NOMO-1 (cell line): ENCODE results near the gene DYNLT3.
A peak's percentile ranks its signal among the peaks of the same experiment; 100 is the strongest.

Source experiments
- DNase-seq, 2 experiments: peaks; one replicate each; lab custom pipeline; 2025; ENCODE audit not compliant: unreplicated experiment in 2 of 2; lab: John Stamatoyannopoulos, UW

The DYNLT3 gene

DNA sequence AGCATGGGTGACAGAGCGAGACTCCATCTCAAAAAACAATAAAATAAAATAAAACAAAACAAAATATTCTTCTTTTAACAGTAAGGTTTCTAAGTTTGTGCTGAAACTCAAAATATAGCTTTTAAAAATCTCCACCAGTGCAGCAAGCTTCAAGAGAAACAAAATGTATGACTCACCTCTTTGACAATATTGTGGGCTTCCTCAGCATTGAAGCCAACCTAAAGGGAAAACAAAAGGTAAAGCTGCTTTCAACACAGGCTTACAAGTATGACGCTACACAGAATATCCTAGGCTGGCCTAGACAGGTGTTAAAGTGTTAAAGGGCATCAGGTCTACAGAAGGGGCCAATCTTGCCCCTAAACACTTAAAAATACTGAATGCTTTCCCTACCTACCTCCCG is 1.2 kb downstream of the DYNLT3 start:
- DNase-seq, result no peak

DNA sequence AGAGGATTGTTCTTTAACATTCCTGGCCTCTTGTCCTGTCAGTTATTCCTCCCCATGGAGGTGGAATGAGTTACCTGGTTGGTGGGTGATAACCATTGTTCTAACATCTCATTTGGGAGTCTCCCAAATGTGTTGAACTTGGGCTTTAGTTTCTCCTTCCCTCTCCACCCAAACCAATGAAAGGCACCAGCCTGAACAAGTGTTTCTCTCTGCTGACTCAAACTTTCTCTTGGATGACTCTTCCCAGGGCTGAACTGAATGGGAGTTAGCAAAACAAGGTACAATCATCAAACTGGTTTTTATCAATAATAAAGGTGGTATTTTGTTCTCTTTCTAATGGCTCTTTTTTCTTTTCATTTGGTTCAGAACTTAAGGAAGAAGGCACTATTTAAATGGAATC is 2.7 kb downstream of the DYNLT3 start:
- no peak for DNase-seq

DNA sequence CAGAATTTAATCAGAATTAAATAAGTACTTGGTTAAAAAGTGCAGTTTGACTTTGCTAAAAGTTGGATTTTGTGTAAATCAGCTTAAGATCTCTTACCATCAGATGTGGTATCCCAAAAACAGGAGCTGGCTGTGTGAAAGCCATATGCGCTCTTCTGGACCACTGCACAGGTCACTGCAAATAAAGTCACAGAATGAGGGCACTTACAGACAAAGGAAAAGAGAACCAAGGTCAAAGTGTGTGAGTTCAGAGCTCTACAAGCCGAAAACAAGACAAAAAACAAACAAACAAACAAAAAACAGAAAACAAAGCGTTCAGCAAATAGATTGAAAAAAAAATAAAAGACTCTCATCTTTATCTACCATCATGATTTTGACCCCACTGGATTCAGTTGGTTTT is 6.4 kb downstream of the DYNLT3 start:
- no peak for DNase-seq

DNA sequence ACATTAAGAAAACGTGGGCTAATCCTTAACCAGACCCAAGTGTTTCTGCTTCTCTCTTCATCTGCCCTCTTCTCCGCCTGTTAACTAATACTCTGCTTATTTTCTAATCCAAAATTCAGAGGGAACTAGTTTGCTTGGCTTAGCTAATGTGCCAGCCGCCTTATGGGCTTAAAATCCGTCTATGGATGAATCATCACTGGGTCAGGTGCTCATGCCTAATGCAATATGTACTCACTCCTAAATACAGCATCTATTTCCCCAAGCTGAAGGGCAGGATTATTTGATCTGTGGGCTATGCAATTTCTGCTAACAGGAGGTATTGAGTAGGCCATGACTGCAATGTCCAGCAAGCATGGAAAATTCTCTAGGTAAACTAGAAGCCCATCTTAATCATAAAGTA is 12.4 kb downstream of the DYNLT3 start:
- no peak for DNase-seq

DNA sequence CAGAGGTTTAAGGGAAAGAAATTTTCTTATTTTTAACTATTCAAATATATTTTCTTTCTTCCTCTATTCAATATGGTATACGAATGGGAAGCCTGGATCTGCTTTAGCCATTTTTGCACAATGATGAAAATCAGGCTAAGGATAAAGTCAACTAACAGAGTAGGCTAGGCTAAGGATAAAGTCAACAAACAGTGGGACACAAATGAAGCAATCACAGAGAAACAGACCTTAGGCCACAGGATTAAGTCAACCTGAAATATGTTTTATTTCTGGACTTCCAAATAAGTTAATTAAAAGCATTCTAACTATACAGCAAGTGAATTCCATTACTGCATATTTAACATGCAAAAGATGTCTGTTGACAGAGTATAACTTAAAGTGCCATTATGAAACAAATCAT is 17.0 kb downstream of the DYNLT3 start:
- DNase-seq, result no peak

DNA sequence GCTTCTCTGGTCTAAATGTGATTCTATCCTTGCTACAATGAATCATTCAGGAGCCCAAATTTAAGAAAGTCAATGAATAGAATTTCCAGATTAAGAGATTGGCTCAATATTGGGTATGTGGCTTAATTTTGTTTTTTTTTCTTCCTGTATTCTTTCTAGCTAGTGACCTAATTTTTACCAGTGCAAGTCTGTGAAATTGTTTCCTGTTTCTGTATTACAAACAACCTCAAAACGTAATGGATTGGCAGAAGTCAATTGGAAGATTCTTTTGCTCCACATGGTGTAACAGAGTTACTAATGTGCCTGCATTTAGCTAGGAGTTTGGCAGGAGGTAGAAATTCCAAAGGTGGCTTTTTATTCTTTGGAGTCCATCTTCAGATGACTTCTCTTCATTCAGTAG is 17.6 kb downstream of the DYNLT3 start:
- peak in 1 of 2 experiments; percentile 37 for DNase-seq

DNA sequence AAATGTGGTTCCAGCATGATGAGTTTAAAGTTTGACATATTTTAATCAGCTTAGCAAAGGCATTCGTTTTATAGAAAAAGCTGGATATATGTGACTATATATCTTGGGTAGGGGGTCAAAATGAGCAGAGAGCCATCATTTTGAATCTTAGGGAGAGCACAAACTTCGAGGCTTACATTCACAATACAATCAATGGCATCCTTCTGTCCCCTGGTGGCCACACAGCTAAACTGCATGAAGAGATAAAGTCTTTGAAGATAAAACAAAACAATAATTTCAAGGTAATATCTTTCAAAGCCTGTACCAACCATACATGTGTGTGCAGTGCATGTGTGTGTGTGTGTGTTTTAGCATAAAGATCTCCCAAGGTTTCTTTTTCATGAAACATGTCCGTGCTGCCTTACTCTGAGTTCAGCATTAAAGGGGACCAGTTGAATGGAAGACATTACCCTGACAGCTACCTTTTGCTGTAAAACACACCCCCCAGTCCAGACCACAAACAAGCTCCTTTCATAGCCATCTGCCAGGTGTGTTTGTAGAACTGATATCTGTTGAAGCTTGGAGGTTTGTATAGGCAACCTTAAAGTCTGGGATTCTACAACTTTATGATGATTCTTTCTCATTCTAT is 22.0 kb downstream of the DYNLT3 start:
- DNase-seq, result peak; percentile 34 to 43

DNA sequence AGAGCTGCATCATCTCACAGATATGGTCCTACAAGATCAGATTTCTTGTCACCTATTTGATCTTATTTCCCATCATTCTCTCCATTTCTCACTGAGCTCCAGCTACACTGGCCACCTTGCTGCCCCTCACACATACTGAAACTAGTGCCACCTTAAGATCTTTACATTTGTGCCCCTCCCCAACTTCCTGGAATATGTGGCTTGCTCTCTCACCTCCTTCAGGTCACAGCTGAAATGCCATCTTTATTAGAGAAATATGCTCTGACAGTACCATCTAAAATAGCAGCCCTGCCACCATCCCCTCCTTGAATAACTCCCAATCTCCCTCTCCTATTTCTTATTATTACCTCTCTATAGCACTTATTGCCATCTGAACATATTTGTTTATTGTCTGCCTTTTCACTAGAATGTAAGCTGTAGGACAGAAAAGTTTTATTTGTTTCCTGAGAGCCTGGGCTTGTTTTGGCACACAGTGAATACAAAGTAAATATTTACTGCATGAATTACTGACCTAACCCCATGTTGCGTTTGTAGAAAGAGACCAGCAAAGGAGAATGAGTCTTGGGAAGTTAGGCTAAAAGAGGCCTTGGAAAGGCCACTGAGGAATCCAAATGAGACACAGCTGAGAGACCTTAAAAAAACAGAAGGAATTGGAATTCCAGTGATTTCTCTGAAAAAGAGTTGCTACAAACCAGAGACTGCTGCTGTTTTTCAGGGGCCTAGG is 22.7 kb downstream of the DYNLT3 start:
- DNase-seq, result no peak

DNA sequence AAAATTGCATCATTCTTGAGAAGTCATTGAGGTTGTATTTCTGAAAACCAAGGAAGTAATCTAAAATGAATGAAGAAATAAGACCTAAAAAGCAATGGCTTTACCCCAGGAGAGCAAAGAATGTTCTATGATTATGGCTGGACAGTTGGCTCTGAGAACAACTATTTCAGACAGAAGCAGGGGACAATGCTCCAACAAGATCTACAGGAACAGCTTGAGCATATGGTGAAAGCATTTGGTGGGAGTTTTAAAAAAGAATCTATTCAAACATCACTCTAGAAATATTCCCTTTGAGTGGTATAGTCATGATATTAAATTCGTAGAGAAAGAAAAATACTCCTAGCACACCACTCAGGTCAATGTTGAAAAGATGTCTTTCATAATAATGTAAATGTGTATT is 26.7 kb downstream of the DYNLT3 start:
- no peak for DNase-seq

DNA sequence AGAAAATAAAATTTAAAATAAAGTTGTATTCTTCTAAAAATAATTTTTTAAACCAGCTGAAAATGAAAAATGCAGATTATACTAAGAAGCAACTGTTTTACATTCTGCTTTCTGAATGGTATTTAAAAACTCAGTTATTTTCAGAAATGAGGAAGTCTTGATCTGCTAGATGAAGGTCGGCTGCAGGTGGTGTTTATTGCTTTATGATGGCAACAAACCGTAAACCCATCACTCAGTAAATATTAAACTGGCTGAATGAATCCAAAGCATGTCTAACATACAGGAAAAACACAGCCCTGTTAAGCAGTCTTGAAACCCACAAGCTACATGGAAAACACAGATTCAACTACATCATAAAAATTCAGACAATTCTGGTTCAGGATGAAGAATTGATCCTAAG is 29.3 kb downstream of the DYNLT3 start:
- peak; percentile 9 to 85 for DNase-seq

DNA sequence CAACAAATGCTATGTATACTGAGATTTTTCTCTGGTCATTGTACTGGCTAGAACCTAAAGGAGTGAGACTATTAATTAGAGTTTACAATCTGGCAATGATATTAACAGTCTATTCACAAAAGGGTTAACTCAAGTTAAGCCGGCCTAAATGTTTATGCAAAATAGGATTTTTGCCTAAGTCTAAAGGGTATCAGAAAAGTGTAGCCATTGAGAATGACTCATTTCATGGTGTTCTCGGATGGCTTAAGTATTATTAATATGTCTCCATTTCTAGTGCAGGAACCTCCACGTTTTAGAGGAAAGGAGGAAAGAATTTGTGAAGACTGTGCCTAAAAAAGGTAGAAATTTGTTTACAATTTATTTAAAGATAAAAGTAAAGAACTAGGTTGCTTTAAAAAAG is 29.8 kb downstream of the DYNLT3 start:
- DNase-seq, result no peak

DNA sequence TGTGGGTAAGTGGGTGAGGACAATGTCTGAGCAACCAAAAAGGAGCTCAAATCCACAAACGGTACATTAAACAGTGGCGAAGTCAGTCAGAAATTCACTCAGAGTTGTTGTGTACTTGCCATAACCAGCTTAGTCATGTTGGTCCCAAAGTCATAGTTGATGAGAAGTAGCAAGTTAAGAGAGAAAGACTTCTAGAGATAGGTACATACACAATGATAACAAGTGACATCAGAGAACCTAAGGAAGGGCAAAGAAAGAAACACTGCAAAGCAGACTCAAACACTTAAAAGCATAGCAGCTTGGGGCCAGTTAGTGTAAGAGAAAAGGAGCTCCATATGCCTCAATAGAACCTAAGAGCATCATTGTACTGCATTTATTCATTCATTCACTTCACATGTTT is 30.2 kb downstream of the DYNLT3 start:
- DNase-seq, result no peak

DNA sequence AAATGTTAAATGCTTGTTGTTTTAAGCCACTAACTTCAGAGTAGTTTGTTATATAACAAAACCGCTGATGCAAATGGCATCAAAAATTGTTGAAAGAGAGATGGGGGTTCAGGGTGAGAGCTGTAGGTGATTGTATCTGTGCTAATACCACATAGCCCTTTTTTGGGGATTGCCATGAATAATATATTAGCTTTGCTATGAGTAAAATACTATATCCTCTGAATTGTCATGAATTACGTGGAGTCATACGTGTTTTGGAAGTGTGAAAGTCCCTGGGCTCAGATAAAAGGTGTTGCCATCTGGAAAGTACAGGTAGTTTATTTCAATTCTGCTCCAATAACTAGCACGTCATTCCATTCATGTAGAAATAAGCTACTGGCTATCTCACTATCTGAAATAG is 30.6 kb downstream of the DYNLT3 start:
- DNase-seq, result no peak

DNA sequence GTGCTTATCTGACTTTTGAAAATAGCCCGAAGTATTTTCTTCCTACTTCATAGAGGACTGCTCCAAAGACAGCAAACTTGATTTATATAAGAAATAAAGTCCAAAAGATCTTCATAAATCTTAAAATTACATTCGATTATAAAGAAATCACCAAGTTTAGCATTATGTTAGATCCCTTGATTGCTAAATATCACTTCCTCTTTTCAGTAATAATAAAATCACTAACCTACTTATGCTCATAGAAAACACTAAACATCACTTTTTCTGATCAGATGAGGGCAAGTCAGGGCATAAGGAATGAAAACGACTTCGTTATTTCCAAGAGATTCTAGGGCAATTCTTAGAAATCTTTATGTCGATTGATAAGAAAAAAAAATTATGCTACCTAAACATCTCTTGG is 32.0 kb downstream of the DYNLT3 start:
- peak in 1 of 2 experiments; percentile 72 for DNase-seq

DNA sequence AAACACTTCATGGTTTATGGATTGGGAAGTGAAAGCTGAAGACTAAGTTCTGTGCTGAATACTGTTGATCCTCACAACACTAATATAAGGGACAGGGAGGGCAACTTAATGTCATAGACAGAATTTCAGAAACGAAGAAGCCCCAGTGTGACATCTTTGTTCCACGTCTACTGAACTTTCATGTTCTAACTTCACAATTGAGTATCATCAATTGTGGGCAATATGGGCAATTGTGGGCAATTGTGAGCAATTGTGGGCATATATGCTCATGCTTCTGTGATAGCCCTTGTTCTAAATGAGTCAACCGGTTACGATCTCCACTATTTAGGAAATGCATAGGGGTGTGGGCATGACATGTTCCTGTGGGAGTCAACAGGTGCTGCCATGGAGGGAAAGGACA is 33.8 kb downstream of the DYNLT3 start:
- peak; percentile 39 to 81 for DNase-seq

DNA sequence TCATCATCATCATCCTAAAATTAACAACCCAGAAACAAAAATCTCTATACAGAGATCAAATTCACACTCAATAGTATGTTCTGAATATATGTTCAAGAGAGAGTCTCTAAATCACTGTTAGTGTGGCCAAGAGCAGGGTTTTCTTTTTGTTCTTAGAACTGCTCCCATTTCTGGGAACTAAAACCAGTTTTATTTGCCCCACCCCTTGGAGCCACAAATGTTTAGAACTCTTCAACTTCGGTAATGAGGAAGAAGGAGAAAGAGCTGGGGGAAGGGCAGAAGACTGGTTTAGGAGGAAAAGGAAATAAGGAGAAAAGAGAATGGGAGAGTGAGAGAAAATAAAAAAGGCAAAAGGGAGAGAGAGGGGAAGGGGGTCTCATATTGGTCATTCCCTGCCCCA is 35.3 kb downstream of the DYNLT3 start:
- no peak for DNase-seq

DNA sequence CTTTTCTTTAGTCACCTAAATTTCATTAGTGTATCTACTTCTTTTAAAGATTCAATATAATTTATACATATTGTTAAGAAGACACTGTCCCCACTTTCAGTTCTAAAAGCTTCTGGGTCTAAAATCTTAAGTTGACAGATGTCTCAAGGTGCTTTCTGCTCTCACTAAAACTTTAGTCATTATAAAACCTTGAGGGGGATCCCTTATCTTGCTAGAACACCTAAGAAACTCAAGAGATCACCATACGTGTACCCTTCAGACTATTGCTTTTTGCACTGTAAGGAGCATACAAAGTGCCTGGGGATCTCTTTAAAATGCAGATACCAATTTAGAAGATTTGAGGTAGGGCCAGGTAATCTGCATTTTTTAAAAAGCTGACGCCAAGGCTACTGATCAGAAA is 37.4 kb downstream of the DYNLT3 start:
- no peak for DNase-seq

DNA sequence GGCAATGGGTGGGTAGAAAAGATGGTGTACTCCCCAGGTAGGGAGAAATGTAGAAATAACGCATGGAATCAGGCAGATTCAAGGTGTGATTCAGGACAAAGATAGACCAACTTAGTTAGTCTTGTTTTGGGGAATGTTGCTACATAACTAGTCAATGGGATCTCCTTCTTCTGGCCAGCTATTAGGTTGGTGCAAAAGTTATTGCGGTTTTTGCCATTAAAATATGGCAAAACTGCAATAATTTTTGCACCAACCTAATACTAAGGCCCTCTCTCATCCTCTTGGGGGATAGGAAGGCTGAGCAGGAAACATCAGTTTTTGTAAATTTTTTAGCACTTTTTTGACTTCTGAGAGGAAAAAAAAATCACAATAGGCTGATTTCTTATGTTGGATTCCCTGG is 44.3 kb downstream of the DYNLT3 start:
- DNase-seq, result no peak

DNA sequence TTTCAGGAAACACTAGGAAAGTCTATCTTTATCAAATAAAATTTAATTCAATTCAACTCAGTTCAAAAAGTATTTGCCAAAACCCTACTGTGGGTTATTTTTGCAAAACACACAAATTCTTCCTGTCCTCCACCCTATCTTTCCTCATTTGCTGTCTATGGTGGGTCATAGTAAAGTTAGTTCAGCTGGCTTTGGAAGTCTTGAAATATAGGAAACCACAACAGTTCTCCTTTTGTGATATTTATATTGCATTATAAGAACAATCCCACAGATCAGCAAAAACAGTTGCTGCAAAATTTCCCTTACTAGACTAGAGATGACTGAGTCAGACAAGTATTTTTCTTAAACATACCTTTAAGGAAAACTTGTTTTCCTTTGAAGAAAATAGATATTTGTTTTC is 45.3 kb downstream of the DYNLT3 start:
- peak; percentile 35 to 81 for DNase-seq

DNA sequence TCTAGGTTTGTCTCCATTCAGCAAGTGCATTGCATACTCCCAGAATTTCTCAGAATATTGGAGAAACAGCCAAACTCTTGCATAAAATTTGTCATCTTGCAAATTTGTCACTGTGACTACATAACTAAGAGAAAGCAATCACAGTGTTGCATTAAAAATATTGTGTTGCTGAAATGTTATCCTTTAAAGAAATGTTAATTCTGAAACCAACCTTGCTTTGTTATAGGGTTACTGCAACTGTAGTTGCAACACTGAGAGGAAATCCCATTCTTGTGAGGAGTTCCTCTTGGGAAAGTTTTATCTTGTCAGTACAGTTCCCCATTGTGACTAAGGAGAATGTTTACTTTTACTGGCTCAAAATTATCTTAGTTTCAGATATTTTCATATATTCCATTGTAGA is 46.7 kb downstream of the DYNLT3 start:
- DNase-seq, result no peak

DNA sequence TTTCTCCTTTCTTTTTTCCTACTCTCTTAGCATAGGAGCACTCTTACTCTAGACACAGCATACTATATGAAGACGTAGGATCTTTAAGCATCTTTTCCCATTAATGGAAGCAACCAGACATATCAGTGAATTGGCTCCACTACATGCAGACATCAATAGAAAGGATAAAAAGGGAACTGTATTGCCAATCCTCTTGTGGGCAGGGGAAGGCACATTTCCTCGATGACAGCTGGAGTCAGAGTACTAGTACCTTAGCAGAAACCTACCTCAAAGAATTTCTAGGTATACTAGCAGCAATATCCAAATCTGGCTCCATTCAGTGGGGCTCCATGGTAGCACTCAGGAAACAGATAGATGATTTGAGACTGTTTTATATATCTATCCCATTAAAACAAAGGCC is 47.4 kb downstream of the DYNLT3 start:
- DNase-seq, result no peak

DNA sequence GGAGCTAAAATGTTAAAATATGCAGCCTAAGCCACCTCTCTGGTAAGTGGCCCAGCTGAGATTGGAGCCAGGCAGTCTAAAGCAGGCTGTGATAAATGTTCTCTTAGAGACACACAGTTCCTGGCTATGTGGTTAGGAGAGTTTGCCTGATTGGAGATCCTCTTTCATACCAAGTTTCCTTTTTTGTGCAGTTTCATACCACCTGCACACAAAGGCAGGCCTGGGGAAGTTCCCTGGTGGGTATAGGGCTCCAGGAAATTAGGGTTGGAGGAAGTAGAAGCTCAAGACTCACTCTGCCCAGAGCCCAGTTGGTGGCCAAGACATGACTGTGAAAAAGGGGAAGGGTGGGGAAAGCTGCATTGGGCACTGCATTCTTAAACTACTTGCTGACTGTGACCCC is 50.6 kb downstream of the DYNLT3 start:
- peak; percentile 93 to 94 for DNase-seq

DNA sequence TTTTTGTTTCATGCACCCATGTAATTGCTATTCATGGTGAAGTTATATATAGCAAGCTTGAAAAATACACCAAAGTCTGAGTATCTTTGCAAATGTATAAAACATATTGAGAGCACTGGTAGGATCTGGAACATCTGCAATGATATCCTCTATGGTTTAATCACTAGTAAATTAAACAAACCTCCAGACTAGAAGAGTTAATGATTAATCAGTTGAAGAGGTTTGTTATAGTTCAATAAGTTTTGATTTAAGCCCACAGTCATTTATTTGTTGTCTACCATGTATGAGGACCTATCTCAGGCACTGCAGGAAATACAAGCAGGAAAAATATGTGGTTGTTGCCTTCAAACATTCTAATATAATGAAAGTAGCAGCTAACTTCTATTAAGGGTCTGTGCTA is 51.1 kb downstream of the DYNLT3 start:
- DNase-seq, result no peak
